Measurements from ENCODE around the gene HAO1.
"Not testable (repeated sequence)": the region's sequence is repeated elsewhere in the genome, so short reads cannot be mapped to it uniquely, and the experiment has no call there.

Gene HAO1

DNA sequence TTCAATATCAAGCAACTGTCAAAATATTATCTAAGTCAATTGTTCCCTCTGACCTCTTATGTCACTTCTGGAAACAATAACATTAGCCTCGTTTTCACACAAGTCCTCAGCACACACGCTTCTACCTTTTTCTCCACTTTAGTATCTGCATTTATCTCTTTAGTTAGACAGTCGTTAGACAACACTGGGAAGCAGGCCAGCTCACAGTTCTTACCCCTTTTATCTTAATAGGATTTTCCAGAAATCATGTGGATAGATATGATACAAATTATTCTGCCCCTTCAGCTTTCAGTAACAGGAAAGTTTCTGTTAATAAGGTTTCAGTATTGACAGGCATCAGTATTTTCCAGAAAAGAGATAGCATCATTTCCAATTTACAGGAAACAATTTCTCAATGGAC, 25.9 kb upstream of the HAO1 start:
- H3K27me3 Mint-ChIP-seq (ENCODE audit: low read depth), result no peaks in the 10 kb centered on the region
- H3K9me3 Mint-ChIP-seq, result peaks cover 2% of the 10 kb centered on the region
- H3K4me1 Mint-ChIP-seq, result no peaks in the 10 kb centered on the region
- no peaks in the 10 kb centered on the region for H3K36me3 Mint-ChIP-seq (ENCODE audit: low read depth)
- H3K27ac Mint-ChIP-seq, result no peak overlapping the region
- TF ChIP-seq, protein P1, sequence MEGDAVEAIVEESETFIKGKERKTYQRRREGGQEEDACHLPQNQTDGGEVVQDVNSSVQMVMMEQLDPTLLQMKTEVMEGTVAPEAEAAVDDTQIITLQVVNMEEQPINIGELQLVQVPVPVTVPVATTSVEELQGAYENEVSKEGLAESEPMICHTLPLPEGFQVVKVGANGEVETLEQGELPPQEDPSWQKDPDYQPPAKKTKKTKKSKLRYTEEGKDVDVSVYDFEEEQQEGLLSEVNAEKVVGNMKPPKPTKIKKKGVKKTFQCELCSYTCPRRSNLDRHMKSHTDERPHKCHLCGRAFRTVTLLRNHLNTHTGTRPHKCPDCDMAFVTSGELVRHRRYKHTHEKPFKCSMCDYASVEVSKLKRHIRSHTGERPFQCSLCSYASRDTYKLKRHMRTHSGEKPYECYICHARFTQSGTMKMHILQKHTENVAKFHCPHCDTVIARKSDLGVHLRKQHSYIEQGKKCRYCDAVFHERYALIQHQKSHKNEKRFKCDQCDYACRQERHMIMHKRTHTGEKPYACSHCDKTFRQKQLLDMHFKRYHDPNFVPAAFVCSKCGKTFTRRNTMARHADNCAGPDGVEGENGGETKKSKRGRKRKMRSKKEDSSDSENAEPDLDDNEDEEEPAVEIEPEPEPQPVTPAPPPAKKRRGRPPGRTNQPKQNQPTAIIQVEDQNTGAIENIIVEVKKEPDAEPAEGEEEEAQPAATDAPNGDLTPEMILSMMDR (IDR thresholded peaks at IDR 0.05; ENCODE audit: unreplicated experiment in 3 of 3), result no peak
- no peak overlapping the region for H3K4me3 Mint-ChIP-seq

DNA sequence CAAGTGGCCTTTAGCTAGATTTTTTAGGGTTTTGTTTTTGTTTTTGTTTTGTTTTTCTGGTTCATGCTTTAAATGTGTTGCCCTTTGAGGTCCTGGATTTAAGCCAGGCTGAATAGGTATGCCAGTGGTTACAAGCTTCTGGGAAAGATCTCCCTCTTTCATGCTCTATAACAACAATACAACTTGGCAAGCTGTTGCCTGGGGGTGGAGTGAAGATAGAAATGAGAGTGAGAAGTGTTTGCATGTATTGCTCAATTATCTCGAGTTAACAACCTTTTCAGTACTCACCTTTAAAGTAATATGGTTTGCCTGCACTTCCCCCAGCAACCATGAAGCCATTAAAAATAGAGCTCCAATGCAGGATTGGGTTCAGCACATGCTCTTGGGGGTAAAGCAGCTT, 19.2 kb upstream of the HAO1 start:
- no peak overlapping the region for H3K27ac Mint-ChIP-seq
- H3K4me3 Mint-ChIP-seq, result no peak overlapping the region
- H3K36me3 Mint-ChIP-seq (ENCODE audit: low read depth), result no peaks in the 10 kb centered on the region
- peaks cover 8% of the 10 kb centered on the region for H3K27me3 Mint-ChIP-seq (ENCODE audit: low read depth)
- H3K9me3 Mint-ChIP-seq, result peaks cover 30% of the 10 kb centered on the region
- H3K4me1 Mint-ChIP-seq, result no peaks in the 10 kb centered on the region
- TF ChIP-seq, protein P1 (IDR thresholded peaks at IDR 0.05; ENCODE audit: unreplicated experiment in 3 of 3), result no peak

DNA sequence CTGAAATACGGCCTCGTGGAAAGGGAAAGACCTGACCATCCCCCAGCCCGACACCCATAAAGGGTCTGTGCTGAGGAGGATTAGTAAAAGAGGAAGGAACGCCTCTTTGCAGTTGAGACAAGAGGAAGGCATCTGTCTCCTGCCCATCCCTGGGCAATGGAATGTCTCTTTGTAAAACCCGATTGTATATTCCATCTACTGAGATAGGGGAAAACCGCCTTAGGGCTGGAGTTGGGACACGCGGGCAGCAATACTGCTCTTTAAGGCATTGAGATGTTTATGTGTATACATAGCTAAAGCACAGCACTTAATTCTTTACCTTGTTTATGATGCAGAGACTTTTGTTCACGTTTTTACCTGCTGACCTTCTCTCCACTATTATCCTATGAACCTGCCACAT, 16.3 kb upstream of the HAO1 start:
- not testable (repeated sequence) for H3K27me3 Mint-ChIP-seq (ENCODE audit: low read depth); H3K4me1 Mint-ChIP-seq; H3K27ac Mint-ChIP-seq; H3K4me3 Mint-ChIP-seq; H3K36me3 Mint-ChIP-seq (ENCODE audit: low read depth)
- H3K9me3 Mint-ChIP-seq, result peaks cover 42% of the 10 kb centered on the region

DNA sequence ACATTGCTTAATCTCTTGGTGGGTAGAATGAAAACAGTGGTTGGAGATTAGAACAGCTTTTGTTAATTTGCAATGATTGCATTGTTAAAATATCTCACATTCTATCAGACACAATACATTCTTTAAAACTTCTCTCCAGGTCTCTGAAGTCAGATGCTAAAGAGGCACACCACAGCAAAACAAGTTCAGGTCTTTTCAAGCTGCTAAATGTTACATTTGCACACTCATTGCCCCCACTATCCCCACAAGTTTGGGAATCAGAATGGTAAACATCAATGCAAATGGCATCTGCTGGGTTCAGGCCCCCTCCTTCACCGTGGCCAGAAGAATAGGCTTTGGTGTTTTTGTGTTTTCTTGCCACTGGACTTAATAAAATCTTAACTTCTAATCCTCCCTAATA, 10.1 kb upstream of the HAO1 start:
- Mint-ChIP-seq H3K27ac (no peak overlapping the region), H3K4me1 (no peaks in the 10 kb centered on the region), H3K36me3 (ENCODE audit: low read depth) (no peaks in the 10 kb centered on the region), H3K4me3 (no peak overlapping the region), H3K9me3 (peaks cover 38% of the 10 kb centered on the region), H3K27me3 (ENCODE audit: low read depth) (peaks cover 4% of the 10 kb centered on the region)
- TF ChIP-seq, protein P1 (IDR thresholded peaks at IDR 0.05; ENCODE audit: unreplicated experiment in 3 of 3), result no peak

DNA sequence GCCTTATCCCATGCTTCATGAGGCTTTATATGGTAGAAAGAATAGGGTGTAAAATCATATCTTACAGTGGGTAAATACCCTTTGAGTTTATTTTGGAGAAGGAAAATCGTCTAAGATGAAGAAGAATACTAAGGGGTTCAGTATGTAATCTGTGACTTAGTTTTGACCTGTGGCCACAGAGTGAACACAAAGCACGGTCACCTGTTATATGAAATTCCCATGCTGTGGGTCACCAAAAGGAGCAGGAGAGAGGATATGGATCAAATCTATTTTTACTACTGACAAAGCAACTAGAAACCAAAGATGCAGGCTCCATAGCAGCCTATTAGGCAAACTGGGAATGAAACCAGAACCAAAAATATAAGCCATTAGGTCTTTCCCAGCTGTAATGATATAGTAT, 3.6 kb upstream of the HAO1 start:
- Mint-ChIP-seq H3K27me3 (ENCODE audit: low read depth) (no peaks in the 10 kb centered on the region), H3K9me3 (peaks cover 16% of the 10 kb centered on the region), H3K4me3 (no peak overlapping the region), H3K36me3 (ENCODE audit: low read depth) (no peaks in the 10 kb centered on the region), H3K27ac (no peak overlapping the region), H3K4me1 (no peaks in the 10 kb centered on the region)
- TF ChIP-seq, protein P1 (IDR thresholded peaks at IDR 0.05; ENCODE audit: unreplicated experiment in 3 of 3), result no peak

DNA sequence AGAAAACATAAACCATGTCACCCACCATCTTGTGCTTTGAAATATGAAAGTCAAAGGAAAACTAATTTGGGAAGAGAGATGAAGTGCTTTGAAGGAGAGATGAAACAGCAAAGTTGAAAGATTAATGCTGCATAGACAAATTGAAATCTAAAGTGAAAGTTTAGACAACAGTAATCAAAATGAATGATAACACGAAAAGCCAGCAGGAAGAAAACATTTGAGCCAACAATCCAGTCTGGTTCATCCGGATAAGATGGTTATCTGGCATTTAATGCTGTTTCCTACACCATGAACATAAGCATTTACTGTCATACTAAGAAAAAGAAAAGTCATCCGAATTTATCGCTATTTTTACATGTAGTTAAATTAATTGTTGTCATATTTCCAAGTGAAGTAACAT, 595 bp downstream of the HAO1 start:
- TF ChIP-seq, protein P1 (IDR thresholded peaks at IDR 0.05; ENCODE audit: unreplicated experiment in 3 of 3), result no peak
- Mint-ChIP-seq H3K4me3 (no peak overlapping the region), H3K36me3 (ENCODE audit: low read depth) (no peaks in the 10 kb centered on the region)

More for the DNA sequence above, 595 bp downstream of the HAO1 start:
- Mint-ChIP-seq H3K27me3 (ENCODE audit: low read depth) (no peaks in the 10 kb centered on the region), H3K9me3 (peaks cover 3% of the 10 kb centered on the region), H3K4me1 (peaks cover 8% of the 10 kb centered on the region), H3K27ac (peak overlapping the region in 2 of 3 experiments; percentile 7 to 57)

Measured in nephron (organoid).